Cardiac muscle cell (in vitro differentiated cells and primary cell): ENCODE data around the gene ANKRD13A. TPM values are rescaled to one million over a fixed set of nuclear protein-coding genes. Genes with fewer than 3 reads are reported as not detected.

Source experiments
- DNase-seq, 2 donors: peaks; one replicate each; pipeline versions ENCODE4 v3.0.0 to v3.0.0-alpha.2; 2010 to 2017; ENCODE audit warnings: low read depth in 1 of 2, low spot score in 1 of 2
- H3K27ac ChIP-seq: fragments of 200-600 bp; sonication (generic); 2 replicates; pipeline ENCODE4 v1.5.1; 2016
- H3K27me3 ChIP-seq: fragments of 200-600 bp; sonication (generic); 2 replicates; pipeline ENCODE4 v1.6.0; 2016; ENCODE audit warnings: control low read depth
- H3K36me3 ChIP-seq: fragments of 200-600 bp; sonication (generic); 2 replicates; pipeline ENCODE4 v1.5.1; 2016; ENCODE audit warnings: control low read depth
- H3K4me1 ChIP-seq: fragments of 200-600 bp; sonication (generic); 2 replicates; pipeline ENCODE4 v1.8.1; 2017; ENCODE audit warnings: low read depth, mild to moderate bottlenecking, mixed run types
- H3K4me3 ChIP-seq: fragments of 200-600 bp; sonication (generic); 2 replicates; pipeline ENCODE4 v1.5.1; 2016; ENCODE audit warnings: mild to moderate bottlenecking
- H3K9me3 ChIP-seq: fragments of 200-600 bp; sonication (generic); 2 replicates; pipeline ENCODE4 v1.5.1; 2017; ENCODE audit warnings: low read depth, mild to moderate bottlenecking, control low read depth
- polyA plus RNA-seq: library from polyadenylated mRNA; unstranded; fragments of >200 nt; fragmentation: Nextera tagmentation; extraction: Ambion mirVana; gene quantifications from 2 replicates; pipeline ENCODE4 v1.2.1, GENCODE V29; 2016
- total RNA-seq: library from RNA; depleted of rRNA; stranded (reverse); fragments of >200 nt; gene quantifications from 2 replicates; pipeline ENCODE4 v1.2.3, GENCODE V29; 2016
- TF ChIP-seq, protein P1 (sequence below): IDR thresholded peaks from 2 replicates; pipeline ENCODE4 v1.5.1; 2012; ENCODE audit warnings: low read depth, mild to moderate bottlenecking, low read length

ANKRD13A gene
- total and polyA plus RNA-seq, 2 experiments from 2014 or later, result 26.9 to 77.2 TPM

DNA sequence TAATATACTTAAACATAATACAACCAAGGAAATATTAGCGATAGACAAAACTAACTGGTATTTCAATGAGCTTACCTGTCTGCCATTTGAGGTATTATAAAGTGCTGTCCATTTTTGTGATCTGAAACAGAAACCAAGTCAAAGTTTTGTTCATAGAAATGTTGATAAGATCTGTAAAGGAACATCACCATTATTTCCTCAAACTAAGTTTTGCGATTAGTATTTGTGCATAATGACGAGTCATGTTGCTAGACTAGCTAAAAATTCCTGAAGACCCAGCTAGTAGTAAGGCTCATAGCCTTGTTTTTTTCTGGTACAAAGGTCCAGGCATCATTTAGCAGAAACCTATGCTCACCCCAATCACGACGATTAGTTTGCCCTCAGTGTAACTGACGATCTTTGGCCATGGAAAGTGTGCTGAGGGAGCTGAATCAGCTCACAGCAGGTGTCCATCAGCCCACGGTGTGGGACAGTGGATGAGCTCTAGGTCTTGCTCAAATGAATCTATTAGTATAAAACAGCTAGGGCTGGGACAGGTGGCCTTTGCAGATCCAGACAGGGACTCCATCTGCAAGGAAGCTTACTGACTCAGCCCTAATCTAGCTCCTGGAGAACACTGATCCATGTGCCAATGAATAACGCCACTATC, 31.7 kb upstream of the ANKRD13A start:
- no peaks in the 10 kb centered on the region for H3K4me1 ChIP-seq
- peaks cover 21% of the 10 kb centered on the region for H3K36me3 ChIP-seq
- no peak for DNase-seq
- no peaks in the 10 kb centered on the region for H3K9me3 ChIP-seq
- TF ChIP-seq, protein P1, sequence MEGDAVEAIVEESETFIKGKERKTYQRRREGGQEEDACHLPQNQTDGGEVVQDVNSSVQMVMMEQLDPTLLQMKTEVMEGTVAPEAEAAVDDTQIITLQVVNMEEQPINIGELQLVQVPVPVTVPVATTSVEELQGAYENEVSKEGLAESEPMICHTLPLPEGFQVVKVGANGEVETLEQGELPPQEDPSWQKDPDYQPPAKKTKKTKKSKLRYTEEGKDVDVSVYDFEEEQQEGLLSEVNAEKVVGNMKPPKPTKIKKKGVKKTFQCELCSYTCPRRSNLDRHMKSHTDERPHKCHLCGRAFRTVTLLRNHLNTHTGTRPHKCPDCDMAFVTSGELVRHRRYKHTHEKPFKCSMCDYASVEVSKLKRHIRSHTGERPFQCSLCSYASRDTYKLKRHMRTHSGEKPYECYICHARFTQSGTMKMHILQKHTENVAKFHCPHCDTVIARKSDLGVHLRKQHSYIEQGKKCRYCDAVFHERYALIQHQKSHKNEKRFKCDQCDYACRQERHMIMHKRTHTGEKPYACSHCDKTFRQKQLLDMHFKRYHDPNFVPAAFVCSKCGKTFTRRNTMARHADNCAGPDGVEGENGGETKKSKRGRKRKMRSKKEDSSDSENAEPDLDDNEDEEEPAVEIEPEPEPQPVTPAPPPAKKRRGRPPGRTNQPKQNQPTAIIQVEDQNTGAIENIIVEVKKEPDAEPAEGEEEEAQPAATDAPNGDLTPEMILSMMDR, result no peak
- H3K27me3 ChIP-seq, result no peaks in the 10 kb centered on the region
- no peak overlapping the region for H3K4me3 ChIP-seq
- H3K27ac ChIP-seq, result no peak overlapping the region

DNA sequence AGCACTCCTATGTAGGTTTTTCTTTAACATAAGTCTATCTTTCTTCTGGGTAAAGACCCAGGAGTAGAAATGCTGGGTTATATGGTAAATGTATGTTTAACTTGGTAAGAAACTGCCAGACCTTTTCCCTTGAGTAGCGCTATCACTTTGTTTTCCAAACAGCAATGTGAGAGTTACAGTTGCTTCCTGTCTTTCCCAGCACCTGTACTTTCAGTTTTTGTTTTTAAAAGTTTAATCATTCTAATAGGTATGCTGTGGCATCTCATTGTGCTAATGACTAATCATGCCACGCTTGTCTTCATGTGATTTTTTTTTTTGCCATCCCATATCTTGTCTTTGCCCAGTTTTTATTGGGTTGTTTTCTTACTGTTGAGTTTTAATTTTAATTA, 31.2 kb upstream of the ANKRD13A start:
- TF ChIP-seq, protein P1, result no peak

DNA sequence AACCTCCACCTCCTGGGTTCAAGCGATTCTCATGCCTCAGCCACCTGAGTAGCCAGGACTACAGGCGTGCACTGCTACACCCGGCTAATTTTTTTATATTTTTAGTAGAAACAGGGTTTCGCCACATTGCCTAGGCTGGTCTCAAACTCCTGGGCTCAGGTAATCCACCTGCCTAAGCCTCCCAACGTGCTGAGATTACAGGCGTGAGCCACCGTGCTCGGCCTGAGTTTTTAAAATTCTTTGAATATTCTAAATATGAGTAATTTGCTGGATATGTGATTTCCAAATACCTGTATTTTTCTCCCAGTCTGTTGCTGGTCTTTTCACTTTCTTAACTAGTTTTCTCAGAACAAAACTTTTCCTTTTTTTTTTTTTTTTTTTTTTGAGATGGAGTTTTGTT, 30.4 kb upstream of the ANKRD13A start:
- H3K27me3 ChIP-seq, result no peaks in the 10 kb centered on the region
- H3K36me3 ChIP-seq, result peaks cover 25% of the 10 kb centered on the region
- no peaks in the 10 kb centered on the region for H3K4me1 ChIP-seq
- TF ChIP-seq, protein P1, result no peak
- H3K4me3 ChIP-seq, result no peak overlapping the region
- DNase-seq, result no peak
- H3K27ac ChIP-seq, result no peak overlapping the region
- H3K9me3 ChIP-seq, result no peaks in the 10 kb centered on the region

More for the DNA sequence above, 31.2 kb upstream of the ANKRD13A start:
- H3K9me3 ChIP-seq, result no peaks in the 10 kb centered on the region
- H3K27me3 ChIP-seq, result no peaks in the 10 kb centered on the region
- H3K4me3 ChIP-seq, result no peak overlapping the region
- no peak for DNase-seq
- H3K4me1 ChIP-seq, result no peaks in the 10 kb centered on the region
- H3K27ac ChIP-seq, result no peak overlapping the region
- H3K36me3 ChIP-seq, result peaks cover 25% of the 10 kb centered on the region

DNA sequence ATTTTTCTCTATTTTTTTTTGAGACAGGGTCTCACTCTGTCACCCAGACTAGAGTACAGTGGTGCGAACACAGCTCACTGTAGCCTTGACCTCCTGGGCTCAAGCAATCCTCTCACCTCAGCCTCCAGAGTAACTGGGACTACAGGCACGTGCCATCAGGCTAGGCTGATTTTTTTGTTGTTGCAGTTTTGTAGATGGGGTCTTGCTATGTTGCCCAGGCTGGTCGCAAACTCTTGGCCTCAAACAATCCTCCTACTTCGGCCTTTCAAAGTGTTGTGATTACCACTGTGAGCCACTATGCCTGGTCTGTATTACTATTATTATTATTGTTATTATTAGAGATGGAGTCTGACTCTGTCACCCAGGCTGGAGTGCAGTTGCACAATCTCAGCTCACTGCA, 26.4 kb upstream of the ANKRD13A start:
- TF ChIP-seq, protein P1, result no peak
- no peak overlapping the region for H3K4me3 ChIP-seq
- H3K36me3 ChIP-seq, result peaks cover 30% of the 10 kb centered on the region
- no peaks in the 10 kb centered on the region for H3K9me3 ChIP-seq
- DNase-seq, result no peak
- H3K27me3 ChIP-seq, result no peaks in the 10 kb centered on the region
- H3K4me1 ChIP-seq, result no peaks in the 10 kb centered on the region
- H3K27ac ChIP-seq, result no peak overlapping the region

DNA sequence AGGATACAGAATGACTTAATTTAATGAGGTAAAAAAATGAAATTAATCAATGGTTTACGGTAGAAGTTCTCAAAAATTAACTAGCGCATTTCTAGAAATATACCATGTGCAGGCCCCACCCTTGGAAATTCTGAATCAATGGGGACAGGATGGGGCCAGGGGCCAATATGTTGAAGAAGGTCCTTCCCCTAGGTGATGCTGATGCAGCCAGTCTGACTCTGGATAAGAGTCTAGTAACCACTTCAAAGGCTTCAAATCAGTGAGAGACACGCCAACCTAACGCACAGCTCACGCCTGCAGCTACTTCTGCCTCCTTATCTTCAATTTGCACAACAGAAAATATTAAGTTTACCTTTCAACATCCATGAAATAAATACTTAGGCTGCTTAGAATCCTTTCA, 17.9 kb upstream of the ANKRD13A start:
- TF ChIP-seq, protein P1, result no peak
- H3K9me3 ChIP-seq, result no peaks in the 10 kb centered on the region
- H3K27ac ChIP-seq, result no peak overlapping the region
- no peaks in the 10 kb centered on the region for H3K27me3 ChIP-seq
- H3K36me3 ChIP-seq, result peaks cover 42% of the 10 kb centered on the region
- peaks cover 3% of the 10 kb centered on the region for H3K4me1 ChIP-seq
- DNase-seq, result no peak
- no peak overlapping the region for H3K4me3 ChIP-seq
